ENCODE measurements around the gene RNF40. TPM values are rescaled to one million over a fixed set of nuclear protein-coding genes. Genes with fewer than 3 reads are reported as not detected.

RNF40 gene
- total and polyA plus RNA-seq, 2 of the 8 experiments (the other 6 are each of a cell fraction or from before 2014, with no cell fraction given): 38.5 to 68.7 TPM

DNA sequence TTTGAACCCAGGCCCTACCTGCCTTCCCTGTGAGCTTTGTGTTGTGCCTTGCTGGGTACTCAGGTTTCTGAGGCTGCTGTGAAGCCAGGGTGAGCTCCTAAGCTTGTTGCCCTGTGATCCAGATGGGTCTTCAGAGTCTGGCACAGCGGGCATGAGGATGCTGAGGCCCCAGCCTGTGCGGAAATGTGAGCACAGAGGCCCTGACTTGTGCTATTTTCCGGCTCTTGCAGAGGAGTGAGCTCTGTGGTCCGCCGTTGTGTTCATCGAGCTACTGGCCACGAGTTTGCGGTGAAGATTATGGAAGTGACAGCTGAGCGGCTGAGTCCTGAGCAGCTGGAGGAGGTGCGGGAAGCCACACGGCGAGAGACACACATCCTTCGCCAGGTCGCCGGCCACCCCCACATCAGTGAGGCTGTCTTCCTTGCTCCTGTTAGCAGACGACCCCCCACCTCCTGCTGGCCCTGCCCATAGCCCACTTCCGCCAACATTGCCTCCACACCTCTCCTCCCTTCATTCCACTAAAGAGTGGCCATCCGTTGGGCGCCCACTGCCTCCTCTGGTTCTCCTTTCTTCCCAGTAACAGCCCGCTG lies 11.2 kb upstream of the RNF40 start:
- Histone ChIP-seq H3K14ac (ENCODE audit: insufficient read length) (no peak overlapping the region), H3K27me3 (replicated peaks in 1 of 4; ENCODE audit: control insufficient read depth in 3 of 4, extremely low read depth in 1 of 4, insufficient read depth in 3 of 4, low read length in 3 of 4) (no peaks in the 10 kb centered on the region), H3K4me1 (replicated peaks in 1 of 4; ENCODE audit: control insufficient read depth in 3 of 4, insufficient read depth in 4 of 4, low read length in 3 of 4) (peaks cover 0 to 4% (median 0%) of the 10 kb centered on the region in 4 experiments; a peak in 2 of 7 replicates), H3K27ac (ENCODE audit: low read depth, low read length) (no peak overlapping the region), H3K23me2 (ENCODE audit: low read depth, low read length) (peaks cover 7% of the 10 kb centered on the region; the same call in 1 of the 2 replicates), H3K4ac (replicated peaks; ENCODE audit: insufficient read length, low read depth, low read length) (no peak overlapping the region), H3K9me3 (ENCODE audit: insufficient read depth in 2 of 2, low read depth in 1 of 2, low read length in 1 of 2) (no peaks in the 10 kb centered on the region), H3K4me3 (ENCODE audit: extremely low read depth in 1 of 4, insufficient read depth in 2 of 4, low read depth in 3 of 4, low read length in 4 of 4) (no peak overlapping the region), H2BK5ac (ENCODE audit: low read depth, low read length) (no peak overlapping the region), H3K36me3 (ENCODE audit: control insufficient read depth in 2 of 4, insufficient read depth in 4 of 4, low read length in 3 of 4) (peaks cover 6 to 24% (median 20%) of the 10 kb centered on the region in 4 experiments; a peak in 5 of 8 replicates), H3K18ac (ENCODE audit: extremely low read depth, low read length) (no peak overlapping the region), H2BK12ac (ENCODE audit: low read depth, low read length) (no peak overlapping the region), H3K9ac (replicated peaks in 1 of 4; ENCODE audit: extremely low read depth in 1 of 4, low read depth in 3 of 4, low read length in 3 of 4) (0 out of 7 replicates have a peak overlapping the region, but pooled peaks of 1 of the 4 experiments have one; percentile 17), H4K5ac (ENCODE audit: insufficient read length, low read depth, low read length) (no peak overlapping the region), H2BK15ac (ENCODE audit: low read length) (no peak overlapping the region), H4K20me1 (replicated peaks in 1 of 2; ENCODE audit: control insufficient read depth in 1 of 2, insufficient read depth in 2 of 2, low read length in 2 of 2) (peaks cover 3 to 7% of the 10 kb centered on the region in 2 experiments), H2BK20ac (ENCODE audit: low read length) (no peak overlapping the region), H3K23ac (ENCODE audit: insufficient read length) (no peak overlapping the region), H3K4me2 (ENCODE audit: insufficient read depth in 1 of 2, low read depth in 2 of 2, low read length in 2 of 2) (no peak overlapping the region), H3K79me2 (ENCODE audit: control insufficient read depth in 1 of 2, insufficient read depth in 2 of 2, low read length in 2 of 2) (peaks cover 0 to 15% of the 10 kb centered on the region in 2 experiments; a peak in 2 of 4 replicates), H4K91ac (replicated peaks; ENCODE audit: insufficient read length, low read length) (no peak overlapping the region), H4K8ac (ENCODE audit: extremely low read depth, insufficient read depth, low read length) (no peak overlapping the region; the same call in none of the 2 replicates), H2BK120ac (replicated peaks; ENCODE audit: low read depth, low read length) (no peak overlapping the region), H2AFZ (ENCODE audit: low read length) (no peak overlapping the region), H2AK5ac (ENCODE audit: low read depth, low read length) (no peak overlapping the region), H3K79me1 (ENCODE audit: low read depth, low read length) (peaks cover 8% of the 10 kb centered on the region; the same call in 1 of the 2 replicates), H3K56ac (replicated peaks; ENCODE audit: insufficient read length, low read depth, low read length) (no peak overlapping the region)
- CTCF ChIA-PET (ENCODE audit: partially characterized antibody): interaction anchor here (0.6 to 1.4 kb wide), 2 partner anchors 9 to 63 kb away, joined by 3 read pairs; no protein-coding TSS in a partner anchor
- DNase-seq (ENCODE audit: low read depth in 1 of 2, low spot score in 2 of 2): no peak
- TF ChIP-seq CBX8 (IDR thresholded peaks at IDR 0.05; ENCODE audit: borderline replicate concordance, low read depth, low read length): no peak
- no peak for TF ChIP-seq TBP (IDR thresholded peaks at IDR 0.05; ENCODE audit: low read depth, low read length)
- TF ChIP-seq SRF (IDR thresholded peaks at IDR 0.05; ENCODE audit: low read depth, low read length): no peak
- no peak for TF ChIP-seq SUZ12 (IDR thresholded peaks at IDR 0.05; ENCODE audit: low read length)
- TF ChIP-seq RFX5 (IDR thresholded peaks at IDR 0.05; ENCODE audit: borderline replicate concordance, low read depth, low read length): no peak
- no peak for TF ChIP-seq SP4 (IDR thresholded peaks at IDR 0.05; ENCODE audit: low read length)
- TF ChIP-seq CTBP2 (IDR thresholded peaks at IDR 0.05; ENCODE audit: borderline replicate concordance, insufficient read depth, insufficient read length, low read length): no peak
- no peak for FAIRE-seq
- WGBS, 2 experiments (ENCODE audit: extremely low coverage in 1 of 2, insufficient coverage in 1 of 2, insufficient read length in 1 of 2, insufficient replicate concordance in 2 of 2, low coverage in 1 of 2, low lambda C conversion rate in 2 of 2, missing lambda C conversion rate in 1 of 2): 93% methylated on average over 20 of the region's 20 CpGs; no CpG with 5 or more reads in 1 of the 2 experiments
- POLR2A ChIA-PET (ENCODE audit: partially characterized antibody): interaction anchor here (0.9 to 7.1 kb wide), 9 partner anchors 10 to 187 kb away, joined by 3 to 92 read pairs (median 5); partner anchors contain the start of genes CFAP119 and RNF40

Measured in H1 (cell line).